K562 (cell line): ENCODE measurements around the gene GPATCH3. TPM values are rescaled to one million over a fixed set of nuclear protein-coding genes. Genes with fewer than 3 reads are reported as not detected.

Experiments
- ARID4B ChIP-seq: sonication (generic); formaldehyde crosslinking; IDR thresholded peaks from 2 replicates; pipeline ENCODE4 v1.8.0; 2022; ENCODE audit warnings: mild to moderate bottlenecking, missing genetic modification reagents
- DMBX1 ChIP-seq: fragments of 250-450 bp; sonication (Bioruptor Pico); IDR thresholded peaks from 2 replicates; pipeline ENCODE4 v1.8.0; 2022; ENCODE audit warnings: inconsistent platforms, mild to moderate bottlenecking, moderate library complexity, borderline replicate concordance
- E2F1 ChIP-seq: sonication (generic); formaldehyde crosslinking; IDR thresholded peaks from 2 replicates; pipeline ENCODE4 v1.8.1; 2023; ENCODE audit warnings: mild to moderate bottlenecking, missing genetic modification reagents, moderate library complexity
- FOXP4 ChIP-seq: sonication (generic); formaldehyde crosslinking; IDR thresholded peaks from 2 replicates; pipeline ENCODE4 v1.8.0; 2022; ENCODE audit warnings: mild to moderate bottlenecking, missing genetic modification reagents, borderline replicate concordance
- GATAD2A ChIP-seq: fragments of 450-650 bp; IDR thresholded peaks from 2 replicates; pipeline ENCODE4 v1.6.1; 2017
- GATAD2B ChIP-seq: fragments of 450-650 bp; IDR thresholded peaks from 2 replicates; pipeline ENCODE4 v1.6.1; 2017; ENCODE audit warnings: mild to moderate bottlenecking, borderline replicate concordance
- HSF4 ChIP-seq: fragments of 250-450 bp; sonication (Bioruptor Pico); IDR thresholded peaks from 2 replicates; pipeline ENCODE4 v2.1.2; 2022; ENCODE audit warnings: mild to moderate bottlenecking, moderate library complexity, borderline replicate concordance
- MXD1 ChIP-seq: fragments of 250-450 bp; sonication (Bioruptor Pico); IDR thresholded peaks from 2 replicates; pipeline ENCODE4 v1.8.0; 2021; ENCODE audit warnings: borderline replicate concordance, mild to moderate bottlenecking, moderate library complexity; ENCODE audit not compliant: poor library complexity, severe bottlenecking
- PBX2 ChIP-seq, 2 experiments: IDR thresholded peaks in 1 of 2; conservative IDR thresholded peaks in 1 of 2; 2 replicates each; pipeline ENCODE4 v1.6.1; 2016; ENCODE audit warnings: low read depth in 2 of 2, mild to moderate bottlenecking in 1 of 2, missing compliant biosample characterization in 1 of 2, missing genetic modification characterization in 1 of 2, moderate library complexity in 1 of 2
- PHF20 ChIP-seq: fragments of 450-650 bp; IDR thresholded peaks from 2 replicates; pipeline ENCODE4 v1.6.1; 2018; ENCODE audit not compliant: partially characterized antibody
- PRMT5 ChIP-seq: sonication (generic); formaldehyde crosslinking; IDR thresholded peaks from 2 replicates; pipeline ENCODE4 v1.5.0; 2020; ENCODE audit warnings: missing genetic modification reagents
- TRIM24 ChIP-seq, 2 experiments: fragments of 450-650 bp; IDR thresholded peaks; 2 replicates each; pipeline ENCODE4 v1.6.1; 2016
- ZBTB7A ChIP-seq: IDR thresholded peaks from 2 replicates; pipeline ENCODE4 v1.6.1; 2011; ENCODE audit warnings: low read depth, mild to moderate bottlenecking, low read length, moderate library complexity, borderline replicate concordance; ENCODE audit not compliant: control insufficient read depth
- ZBTB8A ChIP-seq: fragments of 450-650 bp; IDR thresholded peaks from 2 replicates; pipeline ENCODE4 v1.6.1; 2018; ENCODE audit warnings: mild to moderate bottlenecking, moderate library complexity; ENCODE audit not compliant: partially characterized antibody
- polyA plus RNA-seq, 8 experiments: library from polyadenylated mRNA; depleted of rRNA in 4 of 8; stranded (reverse) in 5 of 8; unstranded in 3 of 8; fragments of >200 nt; fragmentation: Nextera tagmentation in 2 of 8; fragmentation: Illumina TruSeq in 1 of 8; extraction: Ambion mirVana in 2 of 8; extraction: Trizol in 1 of 8; gene quantifications; 2 replicates each; pipeline versions ENCODE4 v1.2.1 to v1.2.3, GENCODE V29; 2011 to 2014; ENCODE audit warnings: inconsistent platforms in 1 of 8, missing spikeins in 1 of 8
- total RNA-seq, 7 experiments: library from RNA; depleted of rRNA in 6 of 7; stranded (reverse); fragments of >200 nt in 6 of 7; fragmentation: Illumina TruSeq in 2 of 7; extraction: Trizol in 2 of 7; gene quantifications; 2 replicates each; pipeline versions ENCODE4 v1.2.1 to v1.2.3, GENCODE V29; 2011 to 2021; ENCODE audit warnings: low replicate concordance in 1 of 7

The GPATCH3 gene
- total and polyA plus RNA-seq, 9 of the 15 experiments (the other 6 are each of a cell fraction or from before 2014, with no cell fraction given): 1.6 to 23.0 (median 13.3) TPM

- TF ChIP-seq PRMT5 (peak; percentile 77; the same call in 1 of the 2 replicates), FOXP4 (peak; percentile 72; the same call in 1 of the 2 replicates), ARID4B (CRISPR knock-in tag) (peak; percentile 95), PHF20 (peak; percentile 96), GATAD2A (peak; percentile 32; the same call in 1 of the 2 replicates), HSF4 (CRISPR knock-in tag) (no peak), E2F1 (peak; percentile 88), DMBX1 (CRISPR knock-in tag) (peak; percentile 19; the same call in 1 of the 2 replicates), PBX2 (CRISPR knock-in tag; IDR thresholded peaks at IDR 0.05; ENCODE audit: low read depth) (no peak), PBX2 (tag; conservative IDR thresholded peaks at IDR 0.05; ENCODE audit: low read depth) (peak; percentile 78), ZBTB8A (no peak), MXD1 (CRISPR knock-in tag) (no peak), GATAD2B (no peak; the same call in 1 of the 2 replicates), ZBTB7A (peak; percentile 42; the same call in 1 of the 2 replicates), TRIM24 (IDR thresholded peaks at IDR 0.05) (peak in 1 of 2 experiments; percentile 2; a peak in 1 of 4 replicates)
Measured at GRCh38 chr1:26921540-26922430, 21.5 kb upstream of the GPATCH3 start, which contains the start of gene NUDC (continued).
